Suprapubic skin (tissue), 3 donors: Measurements from ENCODE around the gene AHI1.

Experiments
- CTCF ChIP-seq, 2 donors: fragments of 200-600 bp in 1 of 2; fragments of 450-650 bp in 1 of 2; sonication (generic) in 1 of 2; IDR thresholded peaks; one replicate each; pipeline ENCODE4 v1.5.1; 2016 to 2019; ENCODE audit warnings: antibody characterized with exemption in 2 of 2, mild to moderate bottlenecking in 1 of 2, moderate library complexity in 1 of 2
- EP300 ChIP-seq: sonication (generic); formaldehyde crosslinking; IDR thresholded peaks from one replicate; pipeline ENCODE4 v1.6.1; 2017; ENCODE audit warnings: antibody characterized with exemption
- POLR2A ChIP-seq, 2 donors: fragments of 450-650 bp; IDR thresholded peaks; one replicate each; pipeline ENCODE4 v1.6.1; 2017; ENCODE audit warnings: antibody characterized with exemption in 2 of 2, mild to moderate bottlenecking in 2 of 2, moderate library complexity in 2 of 2

DNA sequence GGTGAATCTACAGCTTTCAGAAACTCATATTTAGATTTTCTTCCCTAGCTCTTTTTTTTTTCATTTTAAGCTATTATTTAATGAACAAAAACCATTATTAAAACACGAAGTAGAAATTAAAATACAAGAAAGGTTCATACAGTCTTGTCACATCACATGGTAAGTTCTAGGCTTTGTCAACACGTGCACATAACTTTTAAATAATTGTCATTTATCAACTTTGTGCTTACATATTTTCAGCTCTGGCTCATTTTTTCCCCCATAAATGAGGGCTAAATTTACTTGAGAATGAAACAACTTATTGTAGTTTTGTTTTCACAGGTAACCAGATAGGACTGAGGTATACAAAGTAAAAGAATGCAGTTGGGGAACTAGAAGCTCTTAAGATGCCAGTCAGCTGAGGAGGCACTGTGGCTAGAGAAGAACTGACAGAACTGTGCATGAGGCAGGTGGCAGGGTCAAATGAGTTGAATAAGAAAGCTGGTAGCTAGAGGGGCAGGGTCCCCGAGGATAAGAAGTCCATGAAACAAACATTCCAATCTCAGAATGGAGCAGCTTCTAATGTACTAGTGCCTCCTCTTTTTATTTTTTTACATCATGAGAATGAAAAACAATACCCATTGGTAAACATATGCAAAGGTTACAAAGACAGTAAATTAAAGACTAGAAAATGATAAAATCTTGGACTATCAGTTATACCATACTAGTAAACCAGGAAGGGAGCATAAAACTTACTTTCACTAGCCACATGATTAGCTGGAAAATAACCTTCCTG lies 174.9 kb downstream of the AHI1 start:
- TF ChIP-seq CTCF (IDR thresholded peaks at IDR 0.05) (no peak), EP300 (no peak), POLR2A (IDR thresholded peaks at IDR 0.05) (no peak)
